PC-9 (cell line): ENCODE measurements around the gene RYR2. TPM values are rescaled to one million over a fixed set of nuclear protein-coding genes. Genes with fewer than 3 reads are reported as not detected.

Source experiments
- BruUV-seq: library from RNA; stranded (reverse); fragments of 400-500 nt; replicated peaks from 2 replicates; lab custom pipeline; 2021; lab: Mats Ljungman, UMichigan
- CTCF ChIA-PET: fragments of 300-600 bp; sonication (Branson Sonifier 250); formaldehyde crosslinking; loops from one replicate; lab custom pipeline; 2022; ENCODE audit warnings: antibody characterized with exemption; lab: Charles Lee
- POLR2A ChIA-PET: fragments of 300-600 bp; sonication (Branson Sonifier 250); formaldehyde crosslinking; loops from one replicate; lab custom pipeline; 2022; ENCODE audit warnings: antibody characterized with exemption; ENCODE audit not compliant: unreplicated experiment; lab: Charles Lee
- DNase-seq, 2 experiments: peaks; one replicate each; pipeline versions ENCODE4 v3.0.0 to v3.0.0-alpha.2; 2015 to 2022; ENCODE audit warnings: mixed read lengths in 1 of 2
- H2AFZ ChIP-seq: fragments of 200-600 bp; sonication (generic); 2 replicates; pipeline ENCODE4 v1.8.1; 2017; ENCODE audit warnings: antibody characterized with exemption
- H3F3A ChIP-seq: fragments of 200-600 bp; sonication (generic); 2 replicates; pipeline ENCODE4 v1.8.1; 2017; ENCODE audit warnings: antibody characterized with exemption, mild to moderate bottlenecking, low read depth; ENCODE audit not compliant: insufficient read depth
- H3K27ac ChIP-seq: fragments of 200-600 bp; sonication (generic); 2 replicates; pipeline ENCODE4 v1.6.1; 2016; ENCODE audit warnings: mixed run types
- H3K27me3 ChIP-seq: fragments of 200-600 bp; sonication (generic); 2 replicates; pipeline ENCODE4 v1.6.1; 2016; ENCODE audit warnings: low read depth, mixed run types; ENCODE audit not compliant: insufficient read depth
- H3K36me3 ChIP-seq: fragments of 200-600 bp; sonication (generic); 2 replicates; pipeline ENCODE4 v1.6.1; 2016; ENCODE audit warnings: low read depth, mixed run types
- H3K4me1 ChIP-seq: fragments of 200-600 bp; sonication (generic); replicated peaks from 2 replicates; pipeline ENCODE4 v1.6.1; 2016; ENCODE audit warnings: mixed run types; ENCODE audit not compliant: insufficient read depth
- H3K4me2 ChIP-seq: fragments of 200-600 bp; sonication (generic); 2 replicates; pipeline ENCODE4 v1.6.1; 2017; ENCODE audit warnings: mixed run types
- H3K4me3 ChIP-seq: fragments of 200-600 bp; sonication (generic); 2 replicates; pipeline ENCODE4 v1.6.1; 2016; ENCODE audit warnings: mixed run types
- H3K79me2 ChIP-seq: fragments of 200-600 bp; sonication (generic); 2 replicates; pipeline ENCODE4 v1.6.1; 2017; ENCODE audit warnings: low read depth, mixed run types
- H3K9me2 ChIP-seq: fragments of 200-600 bp; sonication (generic); 2 replicates; pipeline ENCODE4 v1.8.1; 2017; ENCODE audit warnings: mild to moderate bottlenecking; ENCODE audit not compliant: insufficient read depth
- H3K9me3 ChIP-seq: fragments of 200-600 bp; sonication (generic); 2 replicates; pipeline ENCODE4 v1.8.1; 2016; ENCODE audit warnings: low read depth; ENCODE audit not compliant: insufficient read depth
- H4K20me1 ChIP-seq: fragments of 200-600 bp; sonication (generic); 2 replicates; pipeline ENCODE4 v1.8.1; 2017; ENCODE audit not compliant: insufficient read depth
- EZH2 ChIP-seq: fragments of 200-600 bp; sonication (generic); IDR thresholded peaks from 2 replicates; pipeline ENCODE4 v1.8.0; 2017; ENCODE audit warnings: antibody characterized with exemption, low read depth
- intact Hi-C: fragments of 100-400 bp; cut with micrococcal nuclease; formaldehyde crosslinking; loops from one replicate; pipeline ENCODE4 v1.10.0; 2022; ENCODE audit not compliant: unreplicated experiment
- total RNA-seq: library from RNA; stranded (reverse); gene quantifications from 2 replicates; pipeline ENCODE4 v1.2.3, GENCODE V29; 2021
- TF ChIP-seq, protein P1 (sequence below): fragments of 200-600 bp; sonication (generic); conservative IDR thresholded peaks from 2 replicates; pipeline ENCODE4 v1.6.1; 2017; ENCODE audit warnings: mixed run types, antibody characterized with exemption, mild to moderate bottlenecking, moderate library complexity

RYR2 gene
- total RNA-seq, 1 experiment from 2014 or later: not detected

DNA sequence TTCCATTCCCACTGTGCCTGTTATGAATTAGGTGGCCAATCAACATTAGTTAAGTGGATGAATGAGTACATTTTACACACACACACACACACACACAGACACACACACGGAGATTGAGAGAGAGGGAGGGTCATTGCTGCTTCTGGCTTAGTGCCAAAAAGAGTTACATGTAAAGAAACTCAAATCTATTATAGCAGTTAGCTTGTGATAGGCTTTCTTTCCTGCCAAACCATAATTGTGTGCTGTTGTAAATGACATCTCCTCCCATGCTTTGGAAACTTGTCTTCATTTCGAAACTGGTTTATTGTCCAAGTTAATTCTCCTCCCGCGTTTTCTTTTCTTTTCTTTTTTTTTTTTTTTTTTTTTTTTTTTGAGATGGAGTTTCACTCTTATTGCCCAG is 36.3 kb upstream of the RYR2 start:
- POLR2A ChIA-PET: no interaction called here
- H3K9me3 ChIP-seq: no peaks in the 10 kb centered on the region
- CTCF ChIA-PET: no interaction called here

DNA sequence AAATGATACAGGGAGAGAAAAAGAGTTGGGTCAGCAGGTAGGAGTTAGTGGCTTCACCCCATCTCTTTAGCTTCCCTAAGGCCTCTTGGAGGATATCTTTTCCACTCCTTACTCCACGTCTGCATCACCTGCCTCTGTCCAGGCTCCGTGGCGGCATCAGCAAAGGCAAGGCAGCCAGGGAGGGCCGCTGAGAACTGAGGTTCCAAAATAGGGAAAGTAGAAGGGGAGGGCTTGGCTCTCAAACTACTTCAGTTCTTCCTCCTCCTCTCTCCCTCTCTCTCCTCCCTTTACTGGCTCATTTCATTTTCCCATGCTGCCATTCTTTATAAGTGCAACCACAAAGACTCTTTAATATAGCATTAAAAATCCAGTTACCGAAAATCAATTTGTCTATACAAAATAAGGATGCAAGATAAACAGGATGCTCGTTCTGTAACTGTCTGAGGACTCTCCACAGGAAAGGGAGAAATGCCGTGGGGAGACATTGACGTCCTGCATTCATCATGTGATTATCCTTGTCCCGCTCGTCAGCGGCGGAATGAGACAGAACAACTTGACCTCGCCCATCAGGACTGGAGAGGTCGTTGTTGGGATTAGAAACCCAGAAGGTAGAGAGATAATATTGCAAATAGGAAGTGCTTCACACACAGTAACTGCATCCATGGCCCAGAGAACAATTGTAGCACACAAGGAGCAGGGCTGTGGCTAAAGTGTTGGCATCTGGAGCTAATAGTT is 34.7 kb upstream of the RYR2 start:
- no peaks in the 10 kb centered on the region for H4K20me1 ChIP-seq
- H3K27me3 ChIP-seq: peaks cover 82% of the 10 kb centered on the region
- H2AFZ ChIP-seq: no peak overlapping the region
- no peaks in the 10 kb centered on the region for H3K9me2 ChIP-seq
- DNase-seq: no peak
- no peak overlapping the region for H3K4me3 ChIP-seq
- ChIA-PET CTCF (no interaction called here), POLR2A (no interaction called here)
- intact Hi-C loops: no loop called here
- BruUV-seq: no TSS peak
- no peak overlapping the region for H3K4me2 ChIP-seq
- H3K9me3 ChIP-seq: no peaks in the 10 kb centered on the region
- H3K79me2 ChIP-seq: no peaks in the 10 kb centered on the region
- H3K27ac ChIP-seq: no peak overlapping the region
- H3K36me3 ChIP-seq: no peaks in the 10 kb centered on the region
- no peak for TF ChIP-seq EZH2
- TF ChIP-seq, protein P1, sequence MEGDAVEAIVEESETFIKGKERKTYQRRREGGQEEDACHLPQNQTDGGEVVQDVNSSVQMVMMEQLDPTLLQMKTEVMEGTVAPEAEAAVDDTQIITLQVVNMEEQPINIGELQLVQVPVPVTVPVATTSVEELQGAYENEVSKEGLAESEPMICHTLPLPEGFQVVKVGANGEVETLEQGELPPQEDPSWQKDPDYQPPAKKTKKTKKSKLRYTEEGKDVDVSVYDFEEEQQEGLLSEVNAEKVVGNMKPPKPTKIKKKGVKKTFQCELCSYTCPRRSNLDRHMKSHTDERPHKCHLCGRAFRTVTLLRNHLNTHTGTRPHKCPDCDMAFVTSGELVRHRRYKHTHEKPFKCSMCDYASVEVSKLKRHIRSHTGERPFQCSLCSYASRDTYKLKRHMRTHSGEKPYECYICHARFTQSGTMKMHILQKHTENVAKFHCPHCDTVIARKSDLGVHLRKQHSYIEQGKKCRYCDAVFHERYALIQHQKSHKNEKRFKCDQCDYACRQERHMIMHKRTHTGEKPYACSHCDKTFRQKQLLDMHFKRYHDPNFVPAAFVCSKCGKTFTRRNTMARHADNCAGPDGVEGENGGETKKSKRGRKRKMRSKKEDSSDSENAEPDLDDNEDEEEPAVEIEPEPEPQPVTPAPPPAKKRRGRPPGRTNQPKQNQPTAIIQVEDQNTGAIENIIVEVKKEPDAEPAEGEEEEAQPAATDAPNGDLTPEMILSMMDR: no peak
- no peaks in the 10 kb centered on the region for H3F3A ChIP-seq
- no peaks in the 10 kb centered on the region for H3K4me1 ChIP-seq

More for the DNA sequence above, 36.3 kb upstream of the RYR2 start:
- Histone ChIP-seq H3K79me2 (no peaks in the 10 kb centered on the region), H3K4me2 (no peak overlapping the region), H3K27ac (no peak overlapping the region), H3K4me3 (no peak overlapping the region), H3K4me1 (no peaks in the 10 kb centered on the region), H3K9me2 (no peaks in the 10 kb centered on the region), H3K36me3 (no peaks in the 10 kb centered on the region), H4K20me1 (no peaks in the 10 kb centered on the region), H3K27me3 (peaks cover 84% of the 10 kb centered on the region), H2AFZ (no peak overlapping the region), H3F3A (no peaks in the 10 kb centered on the region)
- TF ChIP-seq EZH2: no peak
- TF ChIP-seq, protein P1: no peak
- DNase-seq: no peak
- intact Hi-C loops: no loop called here
- no TSS peak for BruUV-seq

DNA sequence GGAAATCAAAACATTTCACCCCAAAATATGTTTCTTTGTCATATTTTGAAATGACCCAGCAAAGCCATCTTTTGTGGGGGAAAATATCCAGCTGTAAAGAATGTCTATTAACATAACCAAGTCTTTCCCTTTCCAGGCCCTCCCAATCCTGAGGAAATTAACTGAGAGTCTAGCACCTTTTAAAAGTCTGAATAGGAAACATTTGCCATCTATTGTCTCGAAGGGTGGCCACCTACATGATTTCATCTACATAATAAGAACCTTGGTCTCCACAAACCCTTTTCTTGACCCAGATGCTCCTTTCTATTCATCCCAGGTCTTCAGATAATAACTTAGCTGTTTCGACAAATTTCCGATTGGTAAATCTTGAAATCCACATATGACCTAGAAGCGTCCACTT is 32.4 kb upstream of the RYR2 start:
- Histone ChIP-seq H3K4me1 (no peaks in the 10 kb centered on the region), H3F3A (no peaks in the 10 kb centered on the region), H3K79me2 (no peaks in the 10 kb centered on the region), H3K36me3 (no peaks in the 10 kb centered on the region), H3K4me3 (no peak overlapping the region), H3K27me3 (peaks cover 68% of the 10 kb centered on the region), H2AFZ (no peak overlapping the region), H3K9me2 (no peaks in the 10 kb centered on the region), H3K27ac (no peak overlapping the region), H3K4me2 (no peak overlapping the region), H3K9me3 (no peaks in the 10 kb centered on the region), H4K20me1 (no peaks in the 10 kb centered on the region)
- no peak for TF ChIP-seq EZH2
- TF ChIP-seq, protein P1: no peak
- CTCF ChIA-PET: no interaction called here
- DNase-seq: no peak
- no TSS peak for BruUV-seq
- intact Hi-C loops: no loop called here
- POLR2A ChIA-PET: no interaction called here
